ENCODE data around the gene DNM3.
A peak's percentile ranks its signal among the peaks of the same experiment; 100 is the strongest.

DNM3 gene

GRCh38 chr1:172185211-172185610, 343.9 kb downstream of the DNM3 start:
- peak; percentile 59 for DNase-seq

DNA sequence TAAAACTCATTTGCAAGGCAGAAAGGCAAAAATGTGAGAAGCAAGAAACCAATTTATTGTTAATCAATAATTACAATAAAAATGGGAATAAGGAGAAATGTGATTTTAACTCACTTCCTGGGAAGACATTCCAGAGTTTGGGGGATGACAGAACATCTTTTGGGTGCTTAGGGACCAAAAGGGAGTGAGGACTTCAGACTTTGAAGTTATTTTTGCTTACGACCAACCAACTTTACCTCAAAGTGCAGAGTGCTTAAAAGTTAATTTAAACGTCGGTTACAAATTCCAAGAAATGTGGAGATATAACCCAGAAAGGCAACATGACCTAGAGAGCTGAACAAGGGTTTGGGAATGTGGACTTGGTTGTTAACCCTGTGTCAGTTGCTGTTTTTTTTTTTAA, 344.7 kb downstream of the DNM3 start:
- DNase-seq = no peak

GRCh38 chr1:172201572-172201971, 360.3 kb downstream of the DNM3 start:
- DNase-seq = no peak

DNA sequence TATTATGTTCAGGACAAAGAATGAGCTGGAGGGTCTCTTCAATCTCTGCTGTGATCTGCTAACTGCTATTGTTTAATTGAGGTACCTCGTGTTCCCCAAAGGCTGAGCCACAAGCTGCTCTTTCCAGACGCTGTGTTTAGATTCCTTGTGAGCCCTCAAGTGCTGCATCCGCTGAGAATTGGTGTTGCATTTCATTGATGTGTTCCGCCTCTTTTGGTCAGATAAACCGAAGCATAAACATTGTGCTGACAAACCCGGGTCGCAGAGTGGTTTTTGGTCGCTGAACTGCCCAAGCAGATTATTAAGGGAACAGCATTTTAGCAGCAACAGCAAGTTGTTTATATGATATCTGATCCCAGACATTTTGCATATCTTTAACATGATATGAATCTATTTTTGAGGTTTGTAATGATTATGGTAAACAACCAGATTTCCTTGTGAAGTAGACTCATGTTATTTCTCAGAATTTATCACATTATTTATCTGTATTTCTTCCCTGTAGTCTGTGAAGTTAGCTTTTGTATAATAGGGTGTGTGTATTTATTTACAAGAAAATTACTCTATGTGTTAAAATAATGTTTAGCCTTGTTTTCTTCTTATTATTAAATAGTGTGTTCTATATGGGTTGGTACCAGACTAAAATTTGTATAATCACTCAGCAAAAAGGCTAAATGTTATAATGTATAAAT, 362.0 kb downstream of the DNM3 start:
- peak; percentile 19 for DNase-seq

DNA sequence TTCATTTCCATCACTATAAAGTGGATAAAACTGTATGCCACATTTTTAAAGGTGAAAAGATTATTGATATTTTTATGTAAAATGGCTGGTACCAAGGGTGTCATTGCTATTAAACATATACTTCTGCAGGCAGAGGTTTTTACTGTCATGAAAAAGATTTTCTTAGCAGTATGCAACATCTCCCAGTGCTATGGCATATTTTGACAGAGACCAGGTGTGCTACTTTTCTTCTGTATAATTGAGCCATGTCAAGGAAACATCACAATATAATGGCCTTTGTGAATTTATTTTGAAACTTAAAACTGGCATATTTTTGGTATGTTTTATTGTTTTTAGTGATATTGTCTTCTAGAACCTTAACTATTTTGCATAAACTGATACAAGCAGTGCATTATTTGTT, 362.6 kb downstream of the DNM3 start:
- DNase-seq = no peak

GRCh38 chr1:172206256-172206655, 365.0 kb downstream of the DNM3 start:
- no peak for DNase-seq

- DNase-seq = no peak
Observed at GRCh38 chr1:172208635-172209034, 367.3 kb downstream of the DNM3 start.

DNA sequence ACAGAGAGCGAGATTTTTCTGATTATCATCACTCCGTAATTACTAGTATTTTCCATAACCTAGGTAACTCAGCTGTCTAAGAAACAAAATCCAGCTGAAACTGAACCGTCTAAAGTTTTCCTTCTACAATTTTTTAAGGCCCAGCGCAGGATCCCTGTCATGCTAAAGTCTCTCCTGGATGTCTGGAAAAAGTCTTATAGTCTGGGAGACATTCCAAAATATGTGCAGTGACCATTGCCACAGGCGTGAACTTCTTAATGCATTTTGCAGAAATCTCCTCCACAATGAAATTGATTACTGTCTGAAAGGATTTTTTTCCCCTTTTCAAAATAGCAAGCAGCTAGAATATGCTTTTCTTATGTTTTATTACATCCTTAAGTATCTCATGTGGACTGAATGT, 369.9 kb downstream of the DNM3 start:
- no peak for DNase-seq

DNA sequence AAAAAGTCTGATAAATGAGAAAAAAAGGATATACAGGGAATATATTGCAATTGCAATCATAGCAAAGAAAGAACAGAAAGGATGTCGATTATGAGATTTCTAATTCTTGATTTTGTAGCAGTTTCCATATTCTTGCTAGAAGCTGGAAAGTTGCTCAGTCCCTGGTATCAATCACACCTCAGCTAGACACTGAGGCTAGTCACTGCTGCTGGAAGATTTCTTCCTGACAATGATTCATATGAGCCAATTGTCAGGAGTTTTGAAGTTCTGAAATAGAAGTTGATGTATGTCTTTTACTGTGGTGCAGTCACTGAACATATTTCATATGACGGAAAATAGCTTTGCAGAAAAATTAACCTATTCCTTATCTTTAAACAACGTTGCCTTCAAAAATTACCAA, 370.8 kb downstream of the DNM3 start:
- DNase-seq = no peak

GRCh38 chr1:172215006-172215405, 373.7 kb downstream of the DNM3 start:
- DNase-seq = no peak

DNA sequence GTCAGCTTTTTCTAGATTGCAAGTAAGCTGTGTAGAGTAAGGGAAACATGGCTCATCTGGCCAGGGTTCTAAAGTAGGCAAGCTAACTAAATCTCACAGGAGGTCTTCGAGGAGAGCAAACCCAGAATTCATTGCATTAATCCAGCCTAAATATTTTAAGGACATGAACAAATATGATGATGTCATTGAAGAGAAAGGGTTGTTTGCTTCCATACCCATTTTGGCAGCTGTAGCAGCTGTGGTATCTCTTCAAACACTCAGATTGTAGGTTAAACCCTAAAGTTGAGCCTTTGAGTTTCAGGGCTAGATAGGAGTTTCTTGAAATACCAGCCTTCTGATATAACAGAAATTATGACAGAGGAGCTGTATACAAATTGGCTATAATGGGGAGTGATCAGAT, 378.7 kb downstream of the DNM3 start:
- DNase-seq = no peak

GRCh38 chr1:172220376-172220775, 379.1 kb downstream of the DNM3 start:
- no peak for DNase-seq

GRCh38 chr1:172221436-172221835, 380.1 kb downstream of the DNM3 start:
- DNase-seq = no peak

- DNase-seq = no peak
Observed at GRCh38 chr1:172224871-172225270, 383.6 kb downstream of the DNM3 start.

DNA sequence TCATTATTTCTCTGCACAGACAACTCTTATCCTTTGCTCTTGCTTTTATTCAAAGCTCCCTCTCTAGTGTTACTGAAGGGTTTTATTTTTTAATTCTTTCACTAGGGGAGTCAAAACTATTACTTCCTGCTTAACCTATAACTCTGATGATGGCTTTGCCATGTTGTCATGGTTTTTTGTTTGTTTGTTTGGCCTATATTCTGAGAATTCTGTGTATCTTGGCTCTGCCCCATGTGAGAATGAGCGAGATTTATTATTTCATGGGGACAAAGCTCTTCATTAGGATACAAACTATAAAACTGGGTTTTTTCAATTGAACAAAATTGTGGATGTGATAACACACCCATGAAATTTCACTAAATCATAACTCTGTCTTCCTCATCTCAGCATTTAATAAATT, 388.6 kb downstream of the DNM3 start:
- DNase-seq = no peak

DNA sequence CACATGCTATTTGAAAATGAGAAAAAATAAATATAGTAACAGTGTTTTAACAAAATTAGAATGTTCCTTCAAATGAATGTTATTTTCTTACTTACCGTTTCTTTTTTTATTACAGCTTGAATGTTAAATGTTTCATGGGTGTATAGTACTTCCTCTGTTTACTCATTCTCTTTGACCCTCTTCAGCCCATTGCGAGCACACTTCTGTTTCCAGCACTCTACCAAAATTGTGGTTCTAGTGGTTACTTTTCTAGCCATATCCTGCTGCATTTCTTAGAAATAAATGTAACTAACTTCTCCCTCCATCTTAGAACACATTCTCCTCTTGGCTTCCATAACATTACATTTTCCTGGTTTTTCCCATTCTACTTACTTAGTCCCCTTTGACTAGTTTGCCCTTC, 389.2 kb downstream of the DNM3 start:
- no peak for DNase-seq

- DNase-seq = no peak
Observed at GRCh38 chr1:172236958-172237357, 395.7 kb downstream of the DNM3 start.

DNA sequence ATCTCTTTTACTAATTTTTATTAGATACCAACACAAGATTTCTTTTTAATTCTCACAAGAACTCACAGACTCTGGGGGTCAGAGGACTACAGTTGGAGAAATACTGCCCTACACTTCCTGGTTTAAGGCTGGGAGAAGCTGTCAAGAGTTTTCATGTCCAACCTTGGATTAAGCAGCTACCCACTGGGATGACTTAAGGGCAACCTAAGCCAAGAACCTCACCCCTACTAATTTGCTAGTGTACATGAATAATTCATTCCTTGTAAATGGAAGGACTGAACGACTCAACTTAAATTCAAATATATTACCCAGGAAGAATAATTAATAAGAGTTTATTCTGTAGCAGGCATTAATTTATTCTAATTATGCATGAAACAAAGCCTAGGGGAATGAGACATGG, 396.9 kb downstream of the DNM3 start:
- DNase-seq = no peak

GRCh38 chr1:172238965-172239364, 397.7 kb downstream of the DNM3 start:
- no peak for DNase-seq

DNA sequence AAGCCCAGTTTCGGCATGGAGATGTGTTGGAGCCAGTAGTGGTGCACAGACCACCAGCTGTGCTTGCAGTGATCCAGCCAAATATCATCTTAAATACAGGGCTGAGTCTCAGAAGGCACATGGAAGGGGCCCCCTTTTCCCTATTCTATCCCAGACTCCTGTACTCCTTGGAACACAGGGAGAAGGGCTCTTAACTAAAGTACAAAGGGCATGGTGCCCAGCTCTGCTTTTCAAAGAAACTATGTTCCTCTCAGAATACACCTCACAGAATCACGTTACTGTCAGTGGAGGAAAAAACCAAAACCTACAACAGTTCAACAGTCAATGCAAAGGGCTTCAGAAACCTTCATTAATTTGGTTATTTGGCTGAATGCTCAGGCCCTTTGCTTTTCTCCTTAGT, 398.6 kb downstream of the DNM3 start:
- no peak for DNase-seq

- no peak for DNase-seq
Observed at GRCh38 chr1:172241540-172241939, 400.2 kb downstream of the DNM3 start.

DNA sequence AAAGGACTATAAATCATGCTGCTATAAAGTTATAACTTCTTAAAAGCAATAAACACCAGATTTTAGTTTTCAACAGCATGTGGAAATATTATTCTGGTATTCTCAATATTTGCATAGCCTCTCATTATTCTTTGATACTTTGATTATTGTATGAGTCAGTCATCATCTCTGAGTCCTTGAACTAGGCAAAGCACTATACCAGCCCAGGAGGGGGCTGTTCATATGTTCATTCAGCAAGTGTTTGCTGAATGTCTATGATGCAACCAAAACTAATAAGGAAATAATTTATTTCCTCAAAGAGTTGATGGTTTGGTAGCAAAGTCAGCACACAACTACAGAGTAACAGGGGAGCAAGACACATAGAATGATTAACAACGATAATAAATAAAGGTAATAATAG, 403.6 kb downstream of the DNM3 start:
- no peak for DNase-seq

GRCh38 chr1:172245788-172246187, 404.5 kb downstream of the DNM3 start:
- no peak for DNase-seq

DNA sequence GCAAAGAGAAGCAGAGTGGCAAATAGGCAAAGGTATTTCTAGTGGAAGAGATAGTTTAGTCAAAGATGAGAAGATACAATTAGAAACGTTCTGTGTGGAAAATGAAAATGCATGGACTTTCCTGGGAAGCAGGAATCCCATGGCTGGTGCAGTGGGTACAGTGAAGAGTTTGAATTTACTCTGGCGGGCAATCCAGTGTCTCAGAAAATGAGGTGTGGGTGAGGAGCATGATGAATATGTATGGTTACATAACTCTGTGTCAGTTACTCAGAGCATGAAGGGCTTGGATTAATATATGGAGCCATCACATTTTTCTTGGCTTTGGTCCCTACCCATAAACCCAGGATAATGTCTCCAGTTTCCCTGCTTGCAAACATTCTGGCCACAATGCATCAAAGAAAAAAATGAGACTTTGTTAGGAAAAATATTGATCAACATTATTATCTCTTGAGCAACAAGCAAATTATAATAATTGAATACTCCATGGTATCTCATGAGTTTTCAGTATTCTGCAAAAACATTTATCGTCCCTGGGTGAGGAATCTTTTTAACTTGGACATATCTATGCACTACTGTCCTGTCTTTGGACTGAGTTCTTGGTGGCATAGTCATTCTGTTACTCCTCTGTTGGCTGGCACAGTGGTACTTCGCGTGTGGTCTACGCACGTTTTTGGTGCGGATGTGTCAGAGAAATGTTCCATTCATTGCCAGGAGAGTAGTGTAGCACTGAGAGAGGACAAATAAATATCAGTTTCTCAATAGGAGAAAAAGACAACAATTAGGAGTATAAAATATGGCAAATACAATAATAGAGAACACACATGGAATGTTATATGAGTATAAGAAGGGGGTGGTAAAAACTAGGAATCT, 405.5 kb downstream of the DNM3 start:
- peak; percentile 39 for DNase-seq

- DNase-seq = no peak
Observed at GRCh38 chr1:172251486-172251885, 410.2 kb downstream of the DNM3 start.
